Right ventricle myocardium superior (tissue), 1 donor: ENCODE measurements around the gene CTSO. TPM values are rescaled to one million over a fixed set of nuclear protein-coding genes. Genes with fewer than 3 reads are reported as not detected.

Source experiments
- ATAC-seq: fragments of 200-7000 bp; cut with Tn5 transposase; one replicate; pipeline ENCODE4 v1.9.1; 2020; ENCODE audit warnings: mild to moderate bottlenecking; ENCODE audit not compliant: poor library complexity
- DNase-seq: peaks from one replicate; pipeline ENCODE4 v3.0.0-alpha.2; 2020
- intact Hi-C: fragments of 100-400 bp; cut with DNase I; formaldehyde crosslinking; loops from one replicate; pipeline ENCODE4 v1.11.2; 2022
- total RNA-seq: library from RNA; stranded (reverse); fragmentation: NEBNext Ultra II Directional; extraction: Animal tissue kit (Norgen Biotek cat#: 25700); gene quantifications from one replicate; pipeline ENCODE4 v1.2.1, GENCODE V29; 2021
- donor health status: DM: no; HTN: yes; CAD: no; lungs with severe emphysema.

Gene CTSO
- total RNA-seq, 1 donor from 2014 or later: 6.2 TPM

DNA sequence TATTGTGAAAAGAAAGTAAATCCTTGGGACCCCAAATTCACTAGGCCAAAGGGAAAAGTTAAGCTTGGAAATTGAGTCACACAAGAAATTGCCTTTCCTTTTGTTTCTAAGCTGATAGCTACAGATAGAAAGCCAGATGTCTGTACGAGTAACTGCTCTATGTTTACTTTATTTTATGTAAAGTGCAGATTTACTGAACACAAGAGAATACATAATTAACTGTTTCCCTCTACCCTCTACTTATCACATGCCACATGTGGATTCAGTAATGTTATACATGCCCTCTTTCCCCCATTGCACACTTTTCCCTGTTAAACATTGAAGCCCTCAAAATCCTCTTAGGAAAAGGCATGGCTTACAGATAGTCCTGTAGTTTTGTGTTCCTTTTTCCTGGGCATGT is 66.6 kb downstream of the CTSO start:
- intact Hi-C loops: no loop called here
- ATAC-seq (no peak), DNase-seq (no peak)

GRCh38 chr4:155885666-155886065 is 68.0 kb downstream of the CTSO start:
- intact Hi-C loops: no loop called here
- ATAC-seq: no peak
- no peak for DNase-seq

DNA sequence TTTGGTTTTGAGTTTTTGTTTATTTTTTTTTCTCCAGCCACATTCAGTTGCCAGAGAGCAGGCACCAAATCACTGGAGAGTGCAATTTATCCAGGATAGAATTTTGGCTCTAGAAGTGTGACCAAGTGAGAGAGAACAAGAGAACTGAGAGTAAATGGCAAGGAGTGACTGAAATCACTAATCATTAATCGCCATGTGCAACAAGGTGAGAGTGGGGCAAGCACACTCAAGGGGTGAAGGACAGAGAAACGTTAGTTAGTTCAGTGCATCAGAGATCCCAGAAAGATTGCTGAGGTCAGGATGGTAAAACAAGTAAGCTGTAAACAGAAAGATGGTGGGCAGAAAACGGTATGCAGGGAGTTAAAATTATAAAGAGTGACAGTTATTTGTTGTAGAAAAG is 69.8 kb downstream of the CTSO start:
- DNase-seq (no peak), ATAC-seq (no peak)
- intact Hi-C loops: no loop called here

- DNase-seq (no peak), ATAC-seq (no peak)
- intact Hi-C loops: no loop called here
Observed at GRCh38 chr4:155881555-155881954, 72.1 kb downstream of the CTSO start.

DNA sequence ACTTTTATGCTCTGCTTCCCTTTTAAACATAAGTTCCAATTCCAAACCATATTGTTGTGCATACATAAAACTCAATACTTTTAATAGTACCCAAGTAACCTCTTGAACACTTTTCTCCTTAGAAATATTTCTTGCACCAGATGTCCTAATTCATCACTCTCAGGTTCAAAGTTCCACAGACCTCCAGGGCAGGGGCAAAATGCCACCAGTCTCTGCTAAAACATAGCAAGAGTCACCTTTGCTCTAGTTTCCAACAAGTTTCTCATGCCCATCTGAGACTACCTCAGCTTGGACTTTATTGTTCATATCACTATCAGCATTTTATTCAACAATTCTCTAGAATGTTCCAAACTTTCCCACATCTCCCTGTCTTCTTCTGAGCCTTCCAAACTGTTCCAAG is 73.9 kb downstream of the CTSO start:
- intact Hi-C loops: no loop called here

DNA sequence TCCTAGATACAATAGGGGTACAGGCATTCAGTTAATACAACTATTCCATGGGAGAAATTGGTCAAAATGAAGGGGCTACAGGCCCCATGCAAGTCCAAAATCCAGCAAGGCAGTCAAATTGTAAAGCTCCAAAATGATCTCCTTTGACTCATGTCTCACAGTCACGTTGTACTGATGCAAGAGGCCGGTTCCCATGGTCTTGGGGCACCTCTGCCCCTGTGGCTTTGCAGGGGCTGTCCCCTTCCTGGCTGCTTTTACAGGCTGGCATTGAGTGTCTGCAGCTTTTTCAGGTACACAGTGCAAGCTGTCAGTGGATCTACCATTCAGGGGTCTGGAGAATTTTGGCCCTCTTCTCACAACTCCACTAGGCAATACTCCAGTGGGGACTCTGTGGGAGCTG is 75.1 kb downstream of the CTSO start:
- no peak for DNase-seq
- ATAC-seq: no peak
- intact Hi-C loops: no loop called here

More for the DNA sequence above, 73.9 kb downstream of the CTSO start:
- no peak for DNase-seq
- no peak for ATAC-seq

GRCh38 chr4:155877971-155878370 is 75.7 kb downstream of the CTSO start:
- intact Hi-C loops: no loop called here
- DNase-seq: no peak
- no peak for ATAC-seq

GRCh38 chr4:155875878-155876277 is 77.8 kb downstream of the CTSO start:
- no peak for DNase-seq
- ATAC-seq: no peak
- intact Hi-C loops: no loop called here

Other genes with a start within 250 kb of the CTSO start
- 25.1 TPM for gene GUCY1B1, start 194.8 kb downstream of the CTSO start, total RNA-seq
- not detected for gene ASIC5, start 87.6 kb downstream of the CTSO start, total RNA-seq
- not detected for gene TDO2, start 50.2 kb downstream of the CTSO start, total RNA-seq